GM12878 (cell line): ENCODE data around the gene PRKACG.

Experiments used
- BCL11A ChIP-seq: IDR thresholded peaks from 2 replicates; pipeline ENCODE4 v1.6.1; 2011; ENCODE audit warnings: low read depth, low read length
- EED ChIP-seq: sonication (generic); IDR thresholded peaks from 2 replicates; pipeline ENCODE4 v1.6.1; 2016; ENCODE audit warnings: antibody characterized with exemption, low read depth
- PBX3 ChIP-seq: IDR thresholded peaks from 2 replicates; pipeline ENCODE4 v1.6.1; 2011; ENCODE audit warnings: mild to moderate bottlenecking, low read depth, low read length, moderate library complexity; ENCODE audit not compliant: insufficient replicate concordance
- POLR2AphosphoS5 ChIP-seq: IDR thresholded peaks from 2 replicates; pipeline ENCODE4 v1.6.1; 2011; ENCODE audit warnings: mild to moderate bottlenecking, low read length, inconsistent platforms
- RAD21 ChIP-seq: IDR thresholded peaks from 2 replicates; pipeline ENCODE4 v1.6.1; 2011; ENCODE audit warnings: mild to moderate bottlenecking, low read depth, low read length, moderate library complexity; ENCODE audit not compliant: insufficient read depth
- RCOR1 ChIP-seq: conservative IDR thresholded peaks from 2 replicates; pipeline ENCODE4 v1.6.1; 2012; ENCODE audit warnings: low read depth, low read length, improper control_type of control experiment
- RFX5 ChIP-seq: IDR thresholded peaks from 2 replicates; pipeline ENCODE4 v1.6.1; 2011; ENCODE audit warnings: low read depth, low read length, improper control_type of control experiment
- SIN3A ChIP-seq: IDR thresholded peaks from 2 replicates; pipeline ENCODE4 v1.6.1; 2012; ENCODE audit warnings: low read depth, low read length, improper control_type of control experiment
- SMC3 ChIP-seq: IDR thresholded peaks from 2 replicates; pipeline ENCODE4 v1.6.1; 2011; ENCODE audit warnings: low read length, improper control_type of control experiment, borderline replicate concordance
- TF ChIP-seq, protein P1 (sequence below), 3 experiments: IDR thresholded peaks in 2 of 3; conservative IDR thresholded peaks in 1 of 3; 2 replicates each; pipeline ENCODE4 v1.5.1; 2011; ENCODE audit warnings: low read depth in 3 of 3, low read length in 3 of 3, mild to moderate bottlenecking in 3 of 3, control low read depth in 2 of 3, moderate library complexity in 2 of 3, inconsistent platforms in 1 of 3, mixed read lengths in 1 of 3; ENCODE audit not compliant: control insufficient read depth in 2 of 3, insufficient read depth in 1 of 3; ENCODE audit errors: extremely low read depth in 1 of 3
- TF ChIP-seq, protein P2 (sequence below): IDR thresholded peaks from 2 replicates; pipeline ENCODE4 v1.6.1; 2011; ENCODE audit warnings: low read depth, low read length, improper control_type of control experiment, borderline replicate concordance

DNA sequence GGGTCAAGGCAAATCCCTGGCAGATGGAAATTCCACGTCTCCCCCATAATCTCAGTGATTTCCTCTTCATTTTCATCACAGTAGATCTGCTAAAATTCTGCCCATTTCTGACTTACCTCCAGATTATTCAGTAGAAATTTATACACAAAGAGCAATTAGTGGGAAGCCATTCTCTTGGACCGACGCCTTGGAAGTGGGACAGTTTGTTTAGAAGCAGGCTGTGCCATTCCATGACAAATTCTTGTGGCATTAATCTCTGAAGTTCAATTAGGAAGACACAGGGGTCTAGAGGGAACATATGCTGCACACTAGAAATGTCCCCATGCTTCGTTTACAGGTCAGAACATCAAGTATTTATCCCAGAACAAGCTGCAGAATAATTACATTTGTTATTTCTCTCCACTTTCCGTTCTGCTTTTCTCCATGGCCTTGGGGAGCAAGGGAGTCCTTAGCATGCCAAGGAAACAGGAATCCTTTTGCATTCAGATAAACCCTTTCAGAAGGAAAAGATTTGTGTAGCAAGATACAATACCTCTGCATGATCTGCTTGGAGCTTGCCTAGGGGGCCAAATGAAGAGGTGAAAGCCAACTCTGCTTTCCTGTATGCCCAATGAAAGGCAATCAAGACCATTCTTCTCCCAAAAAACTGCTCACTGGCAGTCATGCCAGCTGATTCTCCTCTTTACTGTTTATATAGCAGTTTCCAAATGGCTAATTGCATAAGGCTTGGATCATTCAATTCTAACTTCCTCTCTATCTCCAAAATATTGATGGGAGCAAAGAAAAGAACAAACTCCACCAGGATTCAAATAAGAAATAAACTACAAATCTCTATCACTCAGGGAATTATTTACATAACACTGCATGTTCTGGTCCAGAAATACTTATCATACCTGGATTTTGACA, 2.5 kb upstream of the PRKACG start:
- TF ChIP-seq BCL11A, result no peak
- TF ChIP-seq POLR2AphosphoS5, result no peak
- no peak for TF ChIP-seq RAD21
- TF ChIP-seq EED, result no peak
- TF ChIP-seq PBX3, result no peak
- TF ChIP-seq SMC3, result no peak
- TF ChIP-seq RCOR1, result no peak
- no peak for TF ChIP-seq RFX5
- TF ChIP-seq, protein P1, sequence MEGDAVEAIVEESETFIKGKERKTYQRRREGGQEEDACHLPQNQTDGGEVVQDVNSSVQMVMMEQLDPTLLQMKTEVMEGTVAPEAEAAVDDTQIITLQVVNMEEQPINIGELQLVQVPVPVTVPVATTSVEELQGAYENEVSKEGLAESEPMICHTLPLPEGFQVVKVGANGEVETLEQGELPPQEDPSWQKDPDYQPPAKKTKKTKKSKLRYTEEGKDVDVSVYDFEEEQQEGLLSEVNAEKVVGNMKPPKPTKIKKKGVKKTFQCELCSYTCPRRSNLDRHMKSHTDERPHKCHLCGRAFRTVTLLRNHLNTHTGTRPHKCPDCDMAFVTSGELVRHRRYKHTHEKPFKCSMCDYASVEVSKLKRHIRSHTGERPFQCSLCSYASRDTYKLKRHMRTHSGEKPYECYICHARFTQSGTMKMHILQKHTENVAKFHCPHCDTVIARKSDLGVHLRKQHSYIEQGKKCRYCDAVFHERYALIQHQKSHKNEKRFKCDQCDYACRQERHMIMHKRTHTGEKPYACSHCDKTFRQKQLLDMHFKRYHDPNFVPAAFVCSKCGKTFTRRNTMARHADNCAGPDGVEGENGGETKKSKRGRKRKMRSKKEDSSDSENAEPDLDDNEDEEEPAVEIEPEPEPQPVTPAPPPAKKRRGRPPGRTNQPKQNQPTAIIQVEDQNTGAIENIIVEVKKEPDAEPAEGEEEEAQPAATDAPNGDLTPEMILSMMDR (IDR thresholded peaks at IDR 0.05 in 2 of 3, conservative IDR thresholded peaks at IDR 0.05 in 1 of 3; ENCODE audit: control insufficient read depth in 2 of 3, extremely low read depth in 1 of 3, insufficient read depth in 1 of 3, low read depth in 3 of 3, low read length in 3 of 3), result no peak
- no peak for TF ChIP-seq SIN3A
- TF ChIP-seq, protein P2, sequence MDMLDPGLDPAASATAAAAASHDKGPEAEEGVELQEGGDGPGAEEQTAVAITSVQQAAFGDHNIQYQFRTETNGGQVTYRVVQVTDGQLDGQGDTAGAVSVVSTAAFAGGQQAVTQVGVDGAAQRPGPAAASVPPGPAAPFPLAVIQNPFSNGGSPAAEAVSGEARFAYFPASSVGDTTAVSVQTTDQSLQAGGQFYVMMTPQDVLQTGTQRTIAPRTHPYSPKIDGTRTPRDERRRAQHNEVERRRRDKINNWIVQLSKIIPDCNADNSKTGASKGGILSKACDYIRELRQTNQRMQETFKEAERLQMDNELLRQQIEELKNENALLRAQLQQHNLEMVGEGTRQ, result no peak
